RWPE1 (cell line): ENCODE data around the gene COTL1.

Source experiments
- CTCF ChIA-PET: fragments of 350-600 bp; sonication (Branson Sonifier 250); formaldehyde crosslinking; extraction: SDS; loops from one replicate; lab custom pipeline; 2021; lab: Yijun Ruan, JAX
- POLR2A ChIA-PET: fragments of 400-600 bp; formaldehyde crosslinking; extraction: SDS; loops from one replicate; lab custom pipeline; 2020; ENCODE audit warnings: antibody characterized with exemption; ENCODE audit not compliant: low non-redundant PET; lab: Yijun Ruan, JAX
- DNase-seq: peaks from one replicate; pipeline ENCODE4 v3.0.0; 2012; ENCODE audit warnings: low spot score
- H3K27ac ChIP-seq: fragments of 450-650 bp; 2 replicates; pipeline ENCODE4 v1.5.1; 2017
- TF ChIP-seq, protein P1 (sequence below): fragments of 450-650 bp; conservative IDR thresholded peaks from 2 replicates; pipeline ENCODE4 v1.5.1; 2017; ENCODE audit warnings: low read depth, mild to moderate bottlenecking

The COTL1 gene

DNA sequence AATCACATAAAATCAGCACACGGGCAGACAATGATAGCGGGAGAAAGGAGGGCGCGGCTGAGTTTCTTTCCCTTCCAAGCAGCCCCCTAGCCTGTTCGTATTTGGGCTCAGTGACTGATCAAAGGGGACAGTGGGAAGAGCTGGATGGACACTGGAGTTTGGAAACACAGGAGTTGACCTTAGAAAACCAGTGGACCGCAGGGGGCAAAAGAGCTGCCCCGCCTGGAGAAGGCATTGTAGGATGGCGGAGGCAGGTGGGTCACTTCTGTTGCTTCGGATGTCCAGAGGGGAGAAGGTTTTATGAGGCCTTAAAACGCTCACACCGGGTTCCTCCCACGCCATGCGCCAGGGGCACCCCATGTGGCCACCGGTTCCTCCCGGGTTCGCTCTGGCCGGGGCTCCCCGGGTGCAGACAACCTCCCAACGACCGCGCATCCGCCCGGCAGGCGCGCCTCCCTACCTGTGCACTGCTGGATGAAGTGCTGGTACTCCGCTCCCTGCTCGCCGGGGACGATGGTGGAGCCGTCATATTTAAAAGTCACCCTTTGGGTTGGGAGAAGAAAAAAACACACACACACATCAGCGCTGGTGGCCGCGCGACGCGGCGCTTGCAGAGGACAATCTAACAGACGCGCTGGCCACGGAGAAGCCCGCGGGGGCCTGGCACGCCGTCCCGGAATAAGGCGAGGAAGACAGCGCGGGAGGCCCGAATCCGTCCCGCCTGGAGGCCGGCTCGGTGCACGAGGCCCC, 662 bp downstream of the COTL1 start:
- H3K27ac ChIP-seq, result peak overlapping the region; percentile 96
- POLR2A ChIA-PET, result no interaction called here

DNA sequence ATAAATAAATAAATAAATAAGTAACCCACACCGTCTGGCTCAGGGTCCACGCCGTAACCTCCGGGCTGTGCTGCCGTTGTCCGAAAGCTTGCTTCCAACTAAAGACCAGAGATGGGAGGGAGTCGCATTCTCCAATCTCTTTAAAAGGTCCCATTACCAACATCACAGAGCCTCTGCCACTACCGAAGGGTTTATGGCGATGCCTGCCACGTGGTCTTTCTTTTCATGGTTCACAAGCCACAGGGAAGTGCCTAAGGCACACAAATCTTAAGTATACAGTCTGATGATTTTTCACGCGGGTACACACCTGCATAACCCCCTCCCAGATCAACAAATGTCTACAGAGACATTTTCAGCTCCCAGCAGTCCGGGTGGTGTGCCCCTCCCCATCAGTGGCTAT, 1.4 kb downstream of the COTL1 start:
- ChIA-PET CTCF (interaction anchor here (0.8 to 1.1 kb wide), 2 partner anchors 334 to 432 kb away, joined by 4 to 6 read pairs; no protein-coding TSS in a partner anchor), POLR2A (interaction anchor here (0.5 kb wide), 1 partner anchor 355 kb away, joined by 8 read pairs; no protein-coding TSS in a partner anchor)
- peak; percentile 23 for DNase-seq
- TF ChIP-seq, protein P1, sequence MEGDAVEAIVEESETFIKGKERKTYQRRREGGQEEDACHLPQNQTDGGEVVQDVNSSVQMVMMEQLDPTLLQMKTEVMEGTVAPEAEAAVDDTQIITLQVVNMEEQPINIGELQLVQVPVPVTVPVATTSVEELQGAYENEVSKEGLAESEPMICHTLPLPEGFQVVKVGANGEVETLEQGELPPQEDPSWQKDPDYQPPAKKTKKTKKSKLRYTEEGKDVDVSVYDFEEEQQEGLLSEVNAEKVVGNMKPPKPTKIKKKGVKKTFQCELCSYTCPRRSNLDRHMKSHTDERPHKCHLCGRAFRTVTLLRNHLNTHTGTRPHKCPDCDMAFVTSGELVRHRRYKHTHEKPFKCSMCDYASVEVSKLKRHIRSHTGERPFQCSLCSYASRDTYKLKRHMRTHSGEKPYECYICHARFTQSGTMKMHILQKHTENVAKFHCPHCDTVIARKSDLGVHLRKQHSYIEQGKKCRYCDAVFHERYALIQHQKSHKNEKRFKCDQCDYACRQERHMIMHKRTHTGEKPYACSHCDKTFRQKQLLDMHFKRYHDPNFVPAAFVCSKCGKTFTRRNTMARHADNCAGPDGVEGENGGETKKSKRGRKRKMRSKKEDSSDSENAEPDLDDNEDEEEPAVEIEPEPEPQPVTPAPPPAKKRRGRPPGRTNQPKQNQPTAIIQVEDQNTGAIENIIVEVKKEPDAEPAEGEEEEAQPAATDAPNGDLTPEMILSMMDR, result no peak
- H3K27ac ChIP-seq, result peak overlapping the region; percentile 96

More for the DNA sequence above, 662 bp downstream of the COTL1 start:
- peak; percentile 45 for DNase-seq
- CTCF ChIA-PET, result interaction anchor here (0.8 to 1.1 kb wide), 2 partner anchors 333 to 433 kb away, joined by 4 to 6 read pairs; no protein-coding TSS in a partner anchor
- TF ChIP-seq, protein P1, result no peak

DNA sequence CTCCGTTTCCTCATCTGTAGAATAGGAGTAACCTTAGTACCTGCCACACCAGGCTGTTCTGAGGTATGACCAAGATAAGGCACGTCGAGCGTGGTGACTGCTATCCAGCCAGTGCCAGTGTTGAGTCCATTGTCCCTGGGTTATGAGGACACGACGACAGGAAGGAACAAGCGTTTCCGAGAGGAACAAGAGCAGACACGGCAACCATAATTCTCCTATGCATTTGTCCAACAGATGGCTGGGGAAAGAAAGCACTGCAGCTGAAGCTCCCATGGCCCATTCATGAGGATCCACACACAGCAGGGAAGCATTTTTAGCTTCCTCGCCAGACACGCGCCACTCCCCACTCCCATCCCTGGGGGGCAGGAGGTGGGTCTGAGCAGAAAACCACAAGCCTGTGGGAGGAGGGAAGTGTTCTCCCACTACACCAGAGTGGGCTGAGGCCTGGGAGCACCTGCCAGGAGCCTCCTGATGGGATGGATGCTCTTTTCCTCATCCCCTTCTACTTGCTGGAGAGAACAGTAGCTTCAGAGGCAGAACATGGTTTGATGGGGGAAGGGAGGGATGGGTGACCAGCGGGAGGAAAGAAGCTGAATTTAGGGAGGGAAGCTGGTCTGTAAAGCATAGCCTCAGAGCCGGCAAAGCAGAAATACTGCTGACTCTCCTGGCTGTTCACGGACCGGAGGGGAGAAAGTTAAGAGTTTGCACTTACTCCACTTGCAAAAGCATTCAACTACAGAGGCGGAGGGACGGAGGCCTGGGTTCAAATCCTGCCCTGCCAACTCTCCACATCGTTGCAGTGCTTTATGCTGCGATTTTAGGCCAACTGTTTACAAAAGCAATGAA, 2.7 kb downstream of the COTL1 start:
- CTCF ChIA-PET, result interaction anchor here (0.5 to 0.7 kb wide), 2 partner anchors 304 to 661 kb away, joined by 3 read pairs; no protein-coding TSS in a partner anchor
- DNase-seq, result no peak

DNA sequence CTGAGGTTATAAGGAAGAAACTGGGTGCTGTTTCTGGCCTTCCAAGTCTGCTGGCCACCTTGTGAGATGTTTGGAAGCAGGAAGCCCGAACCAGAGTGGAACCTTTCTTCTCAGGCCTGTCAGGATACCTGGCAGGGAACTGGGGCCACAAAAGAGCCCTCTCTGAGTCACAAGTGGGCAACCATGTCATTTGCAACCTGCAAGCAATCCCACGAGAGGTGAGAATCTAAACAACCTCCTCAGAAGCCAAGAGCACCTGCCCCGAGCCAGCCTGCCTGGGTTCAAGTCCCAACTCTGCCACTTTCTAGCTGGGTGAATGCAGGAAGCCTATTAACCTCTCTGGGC, 3.3 kb downstream of the COTL1 start:
- no peak for DNase-seq
- H3K27ac ChIP-seq, result peak overlapping the region; percentile 96
- TF ChIP-seq, protein P1, result no peak
- ChIA-PET POLR2A (interaction anchor here (0.6 kb wide), 1 partner anchor 248 kb away, joined by 4 read pairs; no protein-coding TSS in a partner anchor), CTCF (interaction anchor here (0.6 to 0.7 kb wide), 2 partner anchors 304 to 688 kb away, joined by 3 read pairs; no protein-coding TSS in a partner anchor)

More for the DNA sequence above, 2.7 kb downstream of the COTL1 start:
- peak overlapping the region; percentile 96 for H3K27ac ChIP-seq
- POLR2A ChIA-PET, result interaction anchor here (0.6 kb wide), 2 partner anchors 30 to 249 kb away, joined by 3 to 4 read pairs; no protein-coding TSS in a partner anchor
- TF ChIP-seq, protein P1, result no peak

DNA sequence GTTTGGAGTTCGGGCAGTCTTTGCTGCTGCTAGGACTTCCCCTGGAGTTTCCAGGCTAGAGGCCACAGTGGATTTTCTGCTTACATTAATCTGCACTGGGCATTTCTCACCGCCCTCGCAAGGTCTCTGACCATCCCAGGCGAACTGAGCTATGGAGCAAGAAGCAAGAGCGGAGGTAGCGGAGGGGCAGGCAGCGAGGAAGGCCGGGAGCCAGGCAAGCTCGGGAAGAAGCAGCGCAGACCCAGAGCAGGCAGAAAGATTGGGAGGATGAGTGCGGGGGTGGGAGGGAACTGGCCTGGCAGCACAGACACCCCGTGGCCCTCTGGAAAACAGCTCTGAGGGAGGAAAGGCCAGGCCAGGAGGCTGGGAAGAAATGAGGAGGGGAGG, 3.8 kb downstream of the COTL1 start:
- H3K27ac ChIP-seq, result peak overlapping the region; percentile 96
- ChIA-PET CTCF (interaction anchor here (0.6 kb wide), 1 partner anchor 688 kb away, joined by 3 read pairs; no protein-coding TSS in a partner anchor), POLR2A (no interaction called here)
- no peak for DNase-seq
- TF ChIP-seq, protein P1, result no peak

DNA sequence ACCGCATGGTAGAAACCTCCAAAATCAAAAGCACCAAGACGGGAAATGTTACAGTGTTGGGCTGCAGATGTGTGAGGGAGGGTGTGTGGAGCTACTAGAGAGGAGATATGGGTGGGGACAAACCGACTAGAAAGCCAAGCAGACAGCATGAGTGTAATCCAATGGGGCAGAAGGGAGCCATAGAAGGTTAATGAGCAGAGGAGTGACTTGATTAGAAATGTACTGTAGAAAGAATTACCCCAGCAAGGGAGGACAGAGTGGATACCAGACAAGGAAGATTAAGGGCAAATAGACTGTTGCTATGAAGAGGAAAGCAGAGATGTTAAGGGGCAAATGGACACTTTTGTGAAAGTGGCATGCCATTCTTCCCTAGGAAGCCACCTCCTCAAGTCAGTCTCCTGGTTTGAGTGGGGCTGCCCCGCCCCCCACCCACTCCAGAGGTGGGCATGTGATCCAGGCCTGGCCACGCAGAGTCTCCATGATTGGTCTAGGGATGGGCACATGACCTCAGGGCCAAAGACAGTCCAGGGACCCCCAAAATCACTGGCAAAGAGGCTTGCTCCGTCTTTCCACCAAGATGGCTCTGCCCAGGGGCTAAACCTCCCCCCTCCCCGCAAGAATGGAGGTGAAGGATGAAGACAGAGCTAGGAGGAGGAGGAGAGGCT, 4.3 kb downstream of the COTL1 start:
- TF ChIP-seq, protein P1, result no peak
- DNase-seq, result no peak
- POLR2A ChIA-PET, result no interaction called here
- H3K27ac ChIP-seq, result peak overlapping the region; percentile 96
- CTCF ChIA-PET, result no interaction called here
